Activated T-helper 9 cell treated with anti-CD3 and anti-CD28 coated beads, Interleukin-2, amount 50 U/mL, for 16 hours (primary cell): ENCODE data around the gene RGS7.
"Not testable (repeated sequence)": the region's sequence is repeated elsewhere in the genome, so short reads cannot be mapped to it uniquely, and the experiment has no call there.

Experiments
- DNase-seq: peaks from one replicate; pipeline ENCODE4 v3.0.0-alpha.2; 2020; ENCODE audit warnings: low read depth

The RGS7 gene

DNA sequence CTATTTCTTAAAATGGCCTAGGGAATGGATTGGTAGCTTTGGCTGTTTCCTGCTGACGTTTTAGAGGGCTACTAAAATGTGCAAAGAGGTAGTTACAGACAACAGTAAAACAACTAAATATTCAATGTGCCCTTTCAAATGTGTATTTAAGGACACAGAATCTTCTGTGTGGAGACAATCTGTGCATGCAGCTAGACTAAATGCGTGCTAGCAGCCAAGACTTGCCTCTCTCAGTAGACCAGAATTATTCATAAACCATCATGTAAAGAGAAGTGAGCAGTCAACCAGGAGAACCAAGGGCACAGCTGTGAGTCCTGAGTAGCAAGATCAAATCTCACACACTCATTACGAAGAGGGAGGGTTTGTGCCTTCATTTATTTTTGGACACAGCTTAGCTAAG lies 584.9 kb downstream of the RGS7 start:
- no peak for DNase-seq

GRCh38 chr1:240771450-240771849 lies 585.6 kb downstream of the RGS7 start:
- DNase-seq = no peak

DNA sequence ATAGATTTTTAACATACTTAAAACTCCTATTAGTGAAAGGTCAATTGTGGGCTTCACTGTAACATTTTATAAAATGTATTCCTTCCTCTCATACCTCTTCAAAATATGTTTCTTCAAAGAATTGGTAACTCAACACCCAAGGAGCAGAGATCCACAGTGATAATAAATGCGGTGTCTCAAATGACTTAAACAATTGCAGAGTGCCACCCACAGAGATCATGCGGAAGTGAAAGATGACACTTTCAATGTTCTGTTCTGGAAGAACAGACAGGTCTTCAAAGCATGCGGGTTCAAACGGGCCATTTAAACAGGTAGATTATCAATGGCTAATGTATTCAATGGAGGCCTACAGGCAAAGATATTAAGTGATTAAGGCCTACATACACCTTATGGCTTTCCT lies 588.0 kb downstream of the RGS7 start:
- no peak for DNase-seq

- DNase-seq = no peak
These were observed 590.2 kb downstream of the RGS7 start for GRCh38 chr1:240766831-240767230.

GRCh38 chr1:240765732-240766363 lies 591.2 kb downstream of the RGS7 start:
- DNase-seq = no peak

DNA sequence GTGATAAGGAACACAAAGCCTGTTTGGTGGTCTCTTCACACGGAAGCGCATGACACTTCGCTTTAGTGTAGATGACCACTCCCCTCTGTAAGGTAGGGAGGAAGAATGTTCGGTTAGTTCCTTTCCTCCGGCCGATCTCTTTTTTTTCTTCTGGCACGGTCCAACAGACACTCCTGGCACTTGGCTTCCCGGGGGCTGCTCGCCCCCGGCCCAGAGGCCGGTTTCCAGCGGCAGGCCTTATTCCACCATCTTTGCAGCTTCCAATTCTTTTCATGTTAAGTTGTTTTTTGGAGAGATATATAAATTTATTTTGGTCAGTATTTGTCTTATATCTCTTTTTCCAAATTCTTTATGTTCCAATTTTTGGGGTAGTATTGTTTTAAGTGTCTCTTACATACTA lies 593.2 kb downstream of the RGS7 start:
- no peak for DNase-seq

DNA sequence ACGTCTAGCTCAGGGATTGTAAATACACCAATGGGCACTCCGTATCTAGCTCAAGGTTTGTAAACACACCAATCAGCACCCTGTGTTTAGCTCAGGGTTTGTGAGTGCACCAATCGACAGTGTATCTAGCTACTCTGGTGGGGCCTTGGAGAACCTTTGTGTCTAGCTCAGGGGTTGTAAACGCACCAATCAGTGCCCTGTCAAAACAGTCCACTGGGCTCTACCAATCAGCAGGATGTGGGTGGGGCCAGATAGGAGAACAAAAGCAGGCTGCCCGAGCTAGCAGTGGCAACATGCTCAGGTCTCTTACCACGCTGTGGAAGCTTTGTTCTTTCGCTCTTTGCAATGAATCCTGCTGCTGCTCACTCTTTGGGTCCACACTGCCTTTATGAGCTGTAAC lies 593.9 kb downstream of the RGS7 start:
- DNase-seq = not testable (repeated sequence)

DNA sequence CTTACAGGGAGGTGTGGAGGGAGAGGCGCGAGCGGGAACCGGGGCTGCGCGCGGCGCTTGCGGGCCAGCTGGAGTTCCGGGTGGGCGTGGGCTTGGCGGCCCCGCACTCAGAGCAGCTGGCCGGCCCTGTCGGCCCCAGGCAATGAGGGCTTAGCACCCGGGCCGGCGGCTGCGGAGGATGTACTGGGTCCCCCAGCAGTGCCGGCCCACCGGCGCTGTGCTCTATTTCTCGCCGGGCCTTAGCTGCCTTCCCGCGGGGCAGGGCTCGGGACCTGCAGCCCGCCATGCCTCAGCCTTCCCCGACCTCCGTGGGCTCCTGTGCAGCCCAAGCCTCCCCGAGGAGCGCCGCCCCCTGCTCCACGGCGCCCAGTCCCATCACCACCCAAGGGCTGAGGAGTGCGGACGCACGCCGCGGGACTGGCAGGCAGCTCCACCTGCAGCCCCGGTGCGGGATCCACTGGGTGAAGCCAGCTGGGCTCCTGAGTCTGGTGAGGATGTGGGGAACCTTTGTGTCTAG lies 594.5 kb downstream of the RGS7 start:
- DNase-seq = not testable (repeated sequence)

GRCh38 chr1:240758777-240759176 lies 598.2 kb downstream of the RGS7 start:
- DNase-seq = not testable (repeated sequence)

DNA sequence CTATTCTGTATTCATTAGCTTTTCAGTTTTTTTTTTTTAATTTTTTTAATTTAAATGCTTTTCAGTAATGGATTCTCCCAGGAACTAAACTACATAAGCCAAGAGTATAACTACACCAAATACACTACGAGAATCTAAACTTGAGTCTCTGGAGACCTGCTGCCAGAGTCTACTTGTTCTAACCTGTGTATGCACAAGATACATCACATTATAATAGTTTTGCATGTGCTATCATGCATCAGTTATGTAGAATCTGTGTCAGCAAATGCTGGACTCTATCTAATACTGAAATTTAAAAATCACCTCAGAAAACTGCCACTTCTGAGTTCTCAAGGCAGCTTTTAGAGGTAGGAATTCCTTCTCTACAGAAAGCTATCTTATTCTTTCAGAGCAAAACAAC lies 598.7 kb downstream of the RGS7 start:
- no peak for DNase-seq

DNA sequence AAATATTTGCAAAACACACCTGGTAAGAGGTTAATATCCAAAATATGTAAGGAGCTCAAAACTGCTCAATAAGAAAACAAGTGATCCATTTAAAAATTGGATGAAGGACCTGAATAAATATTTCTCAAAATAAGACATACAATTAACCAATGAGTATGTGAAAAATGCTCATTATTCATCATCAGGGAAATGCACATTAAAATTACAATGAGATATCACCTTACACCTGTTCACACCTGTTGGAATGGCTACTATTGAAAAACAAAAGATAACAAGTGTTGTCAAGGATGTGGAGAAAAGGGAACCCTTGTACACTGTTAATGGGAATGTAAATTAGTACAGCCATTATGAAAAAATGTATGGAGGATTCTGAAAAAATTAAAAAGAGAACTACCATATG lies 609.1 kb downstream of the RGS7 start:
- DNase-seq = no peak

DNA sequence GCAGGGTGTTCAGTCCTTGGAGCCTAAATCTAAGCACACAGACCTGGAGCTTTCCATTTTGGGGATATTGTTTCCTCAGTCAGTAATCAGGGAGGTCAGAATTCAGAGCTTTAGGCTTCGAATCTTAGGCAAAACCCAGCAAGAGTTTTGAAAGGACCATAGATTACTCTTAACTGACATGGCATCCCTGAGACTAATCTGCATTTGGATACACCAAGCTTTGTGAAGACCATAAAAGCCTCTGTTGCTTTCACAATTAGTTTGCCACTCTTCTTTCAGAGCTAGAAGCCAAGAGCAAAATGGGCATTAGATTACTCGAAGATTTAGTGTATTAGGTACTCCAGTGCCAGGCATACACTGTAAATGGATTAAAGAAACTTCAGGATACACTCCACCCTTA lies 613.3 kb downstream of the RGS7 start:
- no peak for DNase-seq

GRCh38 chr1:240739754-240740153 lies 617.3 kb downstream of the RGS7 start:
- DNase-seq = no peak

DNA sequence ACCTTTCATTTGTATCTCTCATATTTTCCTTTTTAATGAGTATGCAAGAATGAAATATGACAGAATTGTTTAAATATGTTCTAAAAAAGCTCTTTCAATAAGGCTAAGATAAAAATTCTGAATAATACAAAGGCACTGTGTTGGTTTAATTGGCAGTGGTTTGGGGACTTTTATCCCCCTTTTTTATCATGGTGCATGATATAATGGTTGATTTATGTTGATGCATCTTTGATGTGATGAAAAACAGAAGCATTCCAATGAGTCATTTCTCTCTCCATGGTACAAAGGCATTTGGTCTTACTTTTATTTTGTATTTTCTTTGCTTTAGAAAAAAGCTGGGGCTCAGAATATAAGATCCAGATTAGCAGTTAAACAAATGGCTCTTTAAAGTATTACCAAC lies 617.9 kb downstream of the RGS7 start:
- DNase-seq = no peak

DNA sequence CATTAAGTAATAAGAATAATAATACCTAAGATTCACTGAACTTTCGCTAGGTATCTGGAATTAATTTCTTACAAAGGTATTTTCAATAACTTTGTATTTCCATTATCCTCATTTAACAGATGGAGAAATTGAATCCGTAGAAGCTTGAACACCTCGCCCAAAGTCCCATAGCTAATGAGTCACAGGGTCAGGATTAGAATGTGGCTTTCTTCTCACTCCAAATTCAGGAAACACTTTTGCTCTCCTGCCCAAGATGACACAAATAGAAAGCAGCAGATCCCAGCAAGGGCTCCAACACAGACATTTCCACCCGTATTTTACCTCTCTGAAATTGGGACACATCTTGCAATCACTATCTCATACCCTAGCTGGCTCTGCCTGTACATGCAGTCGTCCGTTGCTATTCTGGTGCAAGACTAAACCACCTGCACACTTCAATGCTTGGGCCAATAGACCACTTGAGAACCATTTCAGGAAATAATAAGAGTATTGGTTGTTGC lies 619.2 kb downstream of the RGS7 start:
- DNase-seq = no peak

- no peak for DNase-seq
These were observed 619.7 kb downstream of the RGS7 start for GRCh38 chr1:240737298-240737697.

DNA sequence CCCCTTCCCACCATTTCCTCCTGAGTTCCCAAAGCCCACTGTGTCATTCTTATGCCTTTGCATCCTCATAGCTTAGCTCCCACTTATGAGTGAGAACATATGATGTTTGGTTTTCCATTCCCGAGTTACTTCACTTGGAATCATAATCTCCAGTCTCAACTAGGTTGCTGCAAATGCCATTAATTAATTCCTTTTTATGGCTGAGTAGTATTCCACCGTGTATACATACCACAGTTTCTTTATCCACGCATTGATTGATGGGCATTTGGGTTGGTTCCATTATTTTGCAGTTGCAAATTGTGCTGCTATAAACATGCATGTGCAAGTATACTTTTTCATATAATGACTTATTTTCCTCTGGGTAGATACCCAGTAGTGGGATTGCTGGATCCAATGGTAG lies 622.3 kb downstream of the RGS7 start:
- DNase-seq = not testable (repeated sequence)

DNA sequence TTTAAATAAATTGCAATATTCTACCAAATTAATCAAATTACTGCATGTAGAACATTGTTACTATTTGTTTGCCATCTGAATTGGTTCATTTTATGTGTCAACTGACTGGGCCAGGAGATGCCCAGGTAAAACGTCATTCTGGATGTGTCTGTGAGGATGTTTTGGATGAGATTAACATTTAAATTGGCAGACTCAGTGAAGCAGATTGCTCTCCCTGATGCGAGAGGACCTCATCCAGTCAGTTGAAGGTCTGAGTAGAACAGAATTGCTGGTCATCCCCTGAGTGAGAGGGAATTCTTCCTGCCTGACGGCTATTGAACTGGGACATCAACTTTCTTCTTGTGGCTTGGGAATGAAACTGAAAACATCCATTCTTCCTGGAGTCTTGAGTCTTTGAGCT lies 623.0 kb downstream of the RGS7 start:
- DNase-seq = no peak

- no peak for DNase-seq
These were observed 624.6 kb downstream of the RGS7 start for GRCh38 chr1:240732390-240732789.
